Stimulated activated CD8-positive, alpha-beta memory T cell treated with anti-CD3 and anti-CD28 coated beads, Interleukin-2, amount 100 ng/mL, for 1 hour (primary cell): ENCODE data around the gene FAM229A.

Experiments used
- DNase-seq, 2 donors: peaks; one replicate each; pipeline ENCODE4 v3.0.0-alpha.2; 2020; ENCODE audit warnings: low read depth in 2 of 2

The FAM229A gene

DNA sequence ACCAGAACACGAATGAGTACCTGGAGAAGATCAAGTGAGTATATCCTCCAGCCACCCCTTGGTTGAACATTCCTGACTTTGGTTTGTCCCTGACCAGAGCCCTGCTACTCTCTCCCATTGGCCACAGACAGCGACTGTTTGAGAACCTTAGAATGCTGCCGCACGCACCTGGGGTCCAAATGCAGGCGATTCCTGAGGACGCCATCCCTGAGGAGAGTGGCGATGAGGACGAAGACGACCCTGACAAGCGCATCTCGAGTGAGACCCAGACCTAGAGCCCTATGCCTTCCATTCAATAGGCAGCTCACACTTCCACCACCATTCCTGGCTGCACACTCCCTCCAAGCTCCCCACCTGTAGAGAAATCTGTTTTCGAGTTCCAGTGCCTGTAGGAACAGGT lies 30.7 kb downstream of the FAM229A start:
- no peak for DNase-seq

DNA sequence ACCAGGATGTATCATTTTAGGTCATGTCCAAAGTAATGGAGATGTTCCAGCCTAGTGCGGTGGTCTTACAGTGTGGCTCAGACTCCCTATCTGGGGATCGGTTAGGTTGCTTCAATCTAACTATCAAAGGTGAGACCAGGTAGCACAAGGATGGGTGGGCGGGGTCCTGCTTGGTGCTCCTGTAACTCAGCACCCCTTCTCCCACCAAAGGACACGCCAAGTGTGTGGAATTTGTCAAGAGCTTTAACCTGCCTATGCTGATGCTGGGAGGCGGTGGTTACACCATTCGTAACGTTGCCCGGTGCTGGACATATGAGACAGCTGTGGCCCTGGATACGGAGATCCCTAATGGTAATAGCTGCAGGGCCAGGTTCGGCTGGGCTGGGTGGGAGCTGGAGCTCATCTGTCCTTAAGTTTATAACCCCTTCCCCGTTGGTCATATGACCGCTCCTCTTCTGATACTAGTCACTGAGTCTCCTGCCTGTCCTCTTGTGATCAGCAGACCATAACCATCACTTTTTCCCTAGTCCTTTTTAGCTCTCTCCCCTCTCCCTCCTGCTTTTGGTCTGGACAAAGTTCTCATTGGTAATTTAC lies 31.6 kb downstream of the FAM229A start:
- no peak for DNase-seq

DNA sequence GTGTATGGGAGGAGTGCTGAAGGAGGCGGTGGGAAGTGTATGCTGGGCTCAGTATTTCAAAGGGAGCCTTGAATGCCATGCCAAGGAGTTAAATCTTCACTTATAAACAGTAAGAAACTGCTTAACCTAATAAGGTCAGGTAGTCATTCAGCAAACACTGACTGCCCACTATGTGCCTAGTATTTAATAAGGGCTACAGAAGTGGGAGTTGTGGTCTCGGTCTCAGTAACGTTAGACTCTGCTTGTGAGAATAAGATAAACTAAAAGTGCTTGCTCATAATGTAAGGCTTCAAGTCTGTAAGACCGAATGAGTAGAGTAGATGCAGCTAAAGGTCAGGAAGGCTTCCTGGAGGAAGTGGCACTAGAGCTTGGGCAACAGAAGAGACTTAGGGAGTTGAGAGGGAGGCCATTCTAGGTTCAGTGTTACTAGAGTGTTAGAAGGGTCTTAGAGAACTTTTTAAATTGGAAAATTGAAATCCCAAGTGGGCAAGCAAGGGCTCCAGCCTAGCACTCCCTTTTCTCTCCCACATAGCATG lies 32.3 kb downstream of the FAM229A start:
- no peak for DNase-seq

DNA sequence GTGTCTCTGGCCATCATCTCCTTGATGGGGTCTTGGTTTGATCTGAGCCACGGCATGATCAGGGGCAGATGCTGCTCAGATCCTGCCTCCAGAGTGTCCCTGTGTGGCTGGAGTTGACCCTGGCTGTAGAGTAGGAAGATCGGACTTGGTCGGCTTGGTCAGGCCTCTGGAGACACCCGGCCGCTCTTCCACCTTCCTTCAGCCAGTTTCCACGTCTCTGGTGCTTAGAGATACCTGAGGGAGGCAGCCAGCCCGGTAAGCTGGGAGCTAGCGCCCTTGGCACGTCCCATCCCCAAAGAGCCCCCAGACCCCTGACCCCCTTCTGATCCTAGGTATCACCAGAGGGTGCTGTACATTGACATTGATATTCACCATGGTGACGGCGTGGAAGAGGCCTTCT lies 35.1 kb downstream of the FAM229A start:
- no peak for DNase-seq

GRCh38 chr1:32321712-32322291 lies 40.5 kb downstream of the FAM229A start:
- no peak for DNase-seq

DNA sequence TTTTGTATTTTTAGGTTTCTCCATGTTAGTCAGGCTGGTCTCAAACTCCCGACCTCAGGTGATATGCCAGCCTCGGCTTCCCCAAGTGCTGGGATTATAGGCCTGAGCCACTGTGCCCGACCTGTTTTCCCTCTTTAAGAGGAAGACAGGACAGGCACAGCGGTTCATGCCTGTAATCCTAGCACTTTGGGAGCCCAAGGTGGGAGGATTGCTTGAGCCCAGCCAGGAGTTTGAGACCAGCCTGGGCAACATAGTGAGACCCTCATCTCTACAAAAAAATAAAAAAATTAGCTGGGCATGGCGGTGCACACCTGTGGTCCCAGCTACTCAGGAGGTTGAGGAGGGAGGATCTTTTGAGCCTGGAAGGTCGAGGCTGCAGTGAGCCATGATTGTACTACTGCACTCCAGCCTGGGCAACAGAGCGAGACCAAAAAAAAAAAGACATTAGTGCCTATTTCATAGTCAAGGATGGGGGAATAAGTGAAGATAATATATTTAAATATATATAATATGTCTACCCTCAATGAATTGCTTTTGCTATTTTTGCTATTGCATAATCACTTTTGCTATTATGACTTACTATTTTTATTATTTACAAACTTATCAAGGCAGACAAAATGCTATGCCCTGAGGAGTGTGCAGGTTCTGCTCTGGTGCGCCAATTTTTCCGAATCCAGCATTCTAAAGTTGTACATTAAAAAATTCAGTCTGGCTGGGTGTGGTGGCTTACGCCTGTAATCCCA lies 44.0 kb downstream of the FAM229A start:
- no peak for DNase-seq

GRCh38 chr1:32316903-32317277 lies 45.4 kb downstream of the FAM229A start:
- no peak for DNase-seq

DNA sequence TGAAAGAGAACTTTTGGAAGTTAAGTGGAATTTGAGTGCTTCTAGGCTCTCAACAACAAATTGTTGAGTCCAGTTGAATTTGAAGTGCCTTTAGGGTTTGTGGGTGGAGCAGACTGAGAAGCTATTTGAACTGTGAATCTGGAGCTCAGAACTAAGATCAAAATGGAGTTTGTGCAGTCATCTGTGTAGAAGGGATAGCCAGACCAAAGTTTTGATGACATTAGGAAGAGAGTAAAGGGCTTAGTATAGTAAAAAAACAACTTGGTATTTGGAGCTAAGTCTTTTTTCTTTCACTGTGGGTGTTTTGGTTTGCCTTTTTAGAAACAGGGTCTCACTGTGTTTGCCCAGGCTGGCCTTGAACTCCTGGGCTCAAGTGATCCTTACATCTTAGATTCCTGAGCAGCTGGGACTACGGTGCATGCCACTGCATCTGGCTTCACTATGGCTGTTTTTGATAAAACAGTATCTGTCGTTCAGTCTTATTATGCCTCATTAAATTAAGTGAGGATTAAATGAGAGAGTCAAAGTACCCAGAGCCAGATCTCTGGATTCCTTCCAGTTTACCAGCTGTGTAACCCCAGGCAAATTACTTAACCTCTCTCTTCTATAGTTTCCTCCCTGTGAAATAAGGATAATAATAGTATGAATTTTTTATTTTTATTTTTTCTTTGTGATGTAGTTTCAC lies 50.4 kb downstream of the FAM229A start:
- no peak for DNase-seq
